ENCODE measurements around the gene CAD. TPM values are rescaled to one million over a fixed set of nuclear protein-coding genes. Genes with fewer than 3 reads are reported as not detected.
"Not testable (repeated sequence)": the region's sequence is repeated elsewhere in the genome, so short reads cannot be mapped to it uniquely, and the experiment has no call there.

Gene CAD
- total and polyA plus RNA-seq, 4 donors = 6.3 to 23.2 (median 13.5) TPM

DNA sequence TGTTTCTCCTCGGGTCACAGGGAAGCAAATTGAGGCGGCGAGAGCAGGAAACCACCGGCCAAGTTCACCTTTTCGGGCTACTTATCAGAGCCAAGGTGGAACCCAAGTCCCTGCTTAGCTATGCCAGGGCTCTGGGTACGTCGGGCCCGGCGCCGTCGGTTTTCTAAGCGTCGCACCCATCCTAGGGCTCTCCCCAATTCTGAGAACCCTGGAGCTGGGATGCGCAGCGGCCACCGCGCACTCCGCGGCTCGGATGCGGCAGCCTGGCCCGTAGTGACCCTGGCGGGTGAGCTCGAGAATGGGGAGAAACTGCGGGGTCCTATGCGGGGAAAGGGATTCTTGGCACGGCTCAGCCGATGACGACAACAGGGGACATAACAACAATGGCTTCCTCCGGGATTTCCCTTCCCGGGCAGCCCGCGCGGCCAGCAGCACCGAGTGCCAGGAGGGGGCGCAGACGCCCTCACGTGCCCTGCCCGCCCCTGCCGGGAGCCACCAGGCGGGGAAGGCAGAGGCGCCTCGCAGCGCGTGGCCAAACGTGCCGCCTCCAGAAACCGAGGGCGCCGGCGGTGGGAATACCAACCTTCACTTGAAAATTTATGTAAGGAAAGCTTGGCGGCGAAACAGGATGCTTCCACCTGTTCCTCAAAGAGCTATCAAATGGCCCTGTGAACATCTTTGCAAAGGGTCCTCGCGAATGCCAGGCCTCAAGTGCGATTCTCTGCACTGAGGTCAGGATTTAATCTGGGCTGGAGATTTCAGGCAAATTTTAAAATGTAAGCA, 47.8 kb downstream of the CAD start:
- Histone ChIP-seq H3K9me3 (ENCODE audit: control insufficient read depth in 4 of 4, low read length in 3 of 4) (no peaks in the 10 kb centered on the region), H3K4me1 (ENCODE audit: control insufficient read depth in 4 of 4, insufficient read depth in 4 of 4, low read length in 3 of 4) (peaks cover 10 to 35% (median 22%) of the 10 kb centered on the region in 4 donors), H3K36me3 (ENCODE audit: control insufficient read depth in 4 of 4, insufficient read depth in 3 of 4, low read depth in 1 of 4, low read length in 3 of 4) (no peaks in the 10 kb centered on the region), H3K4me3 (ENCODE audit: low read depth in 1 of 3, low read length in 3 of 3) (peak overlapping the region in 1 of 3 donors; percentile 25), H3K27ac (ENCODE audit: low read depth in 1 of 2, low read length in 2 of 2) (no peak overlapping the region), H3K27me3 (ENCODE audit: control insufficient read depth in 4 of 4, insufficient read depth in 4 of 4, low read length in 3 of 4) (peaks cover 0 to 18% (median 4%) of the 10 kb centered on the region in 4 donors), H3K9ac (ENCODE audit: low read depth in 1 of 2, low read length in 2 of 2) (no peak overlapping the region)
- WGBS = 7% methylated on average over 56 of the region's 56 CpGs
- peak; percentile 55 for DNase-seq (ENCODE audit: low spot score)
- TF ChIP-seq RAD21 (IDR thresholded peaks at IDR 0.05) (peak in 1 of 2 donors; percentile 33), JUND (IDR thresholded peaks at IDR 0.05) (no peak)
- TF ChIP-seq, protein P1, sequence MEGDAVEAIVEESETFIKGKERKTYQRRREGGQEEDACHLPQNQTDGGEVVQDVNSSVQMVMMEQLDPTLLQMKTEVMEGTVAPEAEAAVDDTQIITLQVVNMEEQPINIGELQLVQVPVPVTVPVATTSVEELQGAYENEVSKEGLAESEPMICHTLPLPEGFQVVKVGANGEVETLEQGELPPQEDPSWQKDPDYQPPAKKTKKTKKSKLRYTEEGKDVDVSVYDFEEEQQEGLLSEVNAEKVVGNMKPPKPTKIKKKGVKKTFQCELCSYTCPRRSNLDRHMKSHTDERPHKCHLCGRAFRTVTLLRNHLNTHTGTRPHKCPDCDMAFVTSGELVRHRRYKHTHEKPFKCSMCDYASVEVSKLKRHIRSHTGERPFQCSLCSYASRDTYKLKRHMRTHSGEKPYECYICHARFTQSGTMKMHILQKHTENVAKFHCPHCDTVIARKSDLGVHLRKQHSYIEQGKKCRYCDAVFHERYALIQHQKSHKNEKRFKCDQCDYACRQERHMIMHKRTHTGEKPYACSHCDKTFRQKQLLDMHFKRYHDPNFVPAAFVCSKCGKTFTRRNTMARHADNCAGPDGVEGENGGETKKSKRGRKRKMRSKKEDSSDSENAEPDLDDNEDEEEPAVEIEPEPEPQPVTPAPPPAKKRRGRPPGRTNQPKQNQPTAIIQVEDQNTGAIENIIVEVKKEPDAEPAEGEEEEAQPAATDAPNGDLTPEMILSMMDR (IDR thresholded peaks at IDR 0.05; ENCODE audit: low read depth, low read length, missing input control) = peak; percentile 27

DNA sequence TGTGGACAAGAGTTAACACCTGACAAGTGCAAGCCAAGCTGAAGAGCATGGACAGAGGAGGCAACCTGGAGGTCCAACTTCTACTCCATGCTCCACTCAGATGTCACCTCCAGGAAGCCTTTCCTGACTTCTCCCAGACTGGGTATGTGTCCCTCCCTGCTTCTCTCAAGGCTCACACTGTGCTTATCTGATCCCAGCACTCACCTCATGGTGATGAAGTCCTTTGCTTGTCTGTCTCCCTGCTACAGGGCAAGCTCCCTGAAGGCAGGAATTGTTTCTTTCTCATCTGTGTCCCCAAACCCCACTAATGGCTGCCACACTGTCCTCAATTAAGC, 48.3 kb downstream of the CAD start:
- no peaks in the 10 kb centered on the region for H3K36me3 ChIP-seq (ENCODE audit: control insufficient read depth in 4 of 4, insufficient read depth in 3 of 4, low read depth in 1 of 4, low read length in 3 of 4)
- H3K27me3 ChIP-seq (ENCODE audit: control insufficient read depth in 4 of 4, insufficient read depth in 4 of 4, low read length in 3 of 4) = peaks cover 0 to 16% (median 4%) of the 10 kb centered on the region in 4 donors
- TF ChIP-seq, protein P2, sequence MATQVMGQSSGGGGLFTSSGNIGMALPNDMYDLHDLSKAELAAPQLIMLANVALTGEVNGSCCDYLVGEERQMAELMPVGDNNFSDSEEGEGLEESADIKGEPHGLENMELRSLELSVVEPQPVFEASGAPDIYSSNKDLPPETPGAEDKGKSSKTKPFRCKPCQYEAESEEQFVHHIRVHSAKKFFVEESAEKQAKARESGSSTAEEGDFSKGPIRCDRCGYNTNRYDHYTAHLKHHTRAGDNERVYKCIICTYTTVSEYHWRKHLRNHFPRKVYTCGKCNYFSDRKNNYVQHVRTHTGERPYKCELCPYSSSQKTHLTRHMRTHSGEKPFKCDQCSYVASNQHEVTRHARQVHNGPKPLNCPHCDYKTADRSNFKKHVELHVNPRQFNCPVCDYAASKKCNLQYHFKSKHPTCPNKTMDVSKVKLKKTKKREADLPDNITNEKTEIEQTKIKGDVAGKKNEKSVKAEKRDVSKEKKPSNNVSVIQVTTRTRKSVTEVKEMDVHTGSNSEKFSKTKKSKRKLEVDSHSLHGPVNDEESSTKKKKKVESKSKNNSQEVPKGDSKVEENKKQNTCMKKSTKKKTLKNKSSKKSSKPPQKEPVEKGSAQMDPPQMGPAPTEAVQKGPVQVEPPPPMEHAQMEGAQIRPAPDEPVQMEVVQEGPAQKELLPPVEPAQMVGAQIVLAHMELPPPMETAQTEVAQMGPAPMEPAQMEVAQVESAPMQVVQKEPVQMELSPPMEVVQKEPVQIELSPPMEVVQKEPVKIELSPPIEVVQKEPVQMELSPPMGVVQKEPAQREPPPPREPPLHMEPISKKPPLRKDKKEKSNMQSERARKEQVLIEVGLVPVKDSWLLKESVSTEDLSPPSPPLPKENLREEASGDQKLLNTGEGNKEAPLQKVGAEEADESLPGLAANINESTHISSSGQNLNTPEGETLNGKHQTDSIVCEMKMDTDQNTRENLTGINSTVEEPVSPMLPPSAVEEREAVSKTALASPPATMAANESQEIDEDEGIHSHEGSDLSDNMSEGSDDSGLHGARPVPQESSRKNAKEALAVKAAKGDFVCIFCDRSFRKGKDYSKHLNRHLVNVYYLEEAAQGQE (IDR thresholded peaks at IDR 0.05) = no peak
- TF ChIP-seq, protein P3, sequence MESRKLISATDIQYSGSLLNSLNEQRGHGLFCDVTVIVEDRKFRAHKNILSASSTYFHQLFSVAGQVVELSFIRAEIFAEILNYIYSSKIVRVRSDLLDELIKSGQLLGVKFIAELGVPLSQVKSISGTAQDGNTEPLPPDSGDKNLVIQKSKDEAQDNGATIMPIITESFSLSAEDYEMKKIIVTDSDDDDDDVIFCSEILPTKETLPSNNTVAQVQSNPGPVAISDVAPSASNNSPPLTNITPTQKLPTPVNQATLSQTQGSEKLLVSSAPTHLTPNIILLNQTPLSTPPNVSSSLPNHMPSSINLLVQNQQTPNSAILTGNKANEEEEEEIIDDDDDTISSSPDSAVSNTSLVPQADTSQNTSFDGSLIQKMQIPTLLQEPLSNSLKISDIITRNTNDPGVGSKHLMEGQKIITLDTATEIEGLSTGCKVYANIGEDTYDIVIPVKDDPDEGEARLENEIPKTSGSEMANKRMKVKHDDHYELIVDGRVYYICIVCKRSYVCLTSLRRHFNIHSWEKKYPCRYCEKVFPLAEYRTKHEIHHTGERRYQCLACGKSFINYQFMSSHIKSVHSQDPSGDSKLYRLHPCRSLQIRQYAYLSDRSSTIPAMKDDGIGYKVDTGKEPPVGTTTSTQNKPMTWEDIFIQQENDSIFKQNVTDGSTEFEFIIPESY (IDR thresholded peaks at IDR 0.05) = no peak
- TF ChIP-seq JUND (IDR thresholded peaks at IDR 0.05) = no peak
- no peak for TF ChIP-seq SP1 (IDR thresholded peaks at IDR 0.05)
- TF ChIP-seq FOXA2 (IDR thresholded peaks at IDR 0.05) = no peak
- TF ChIP-seq, protein P4, sequence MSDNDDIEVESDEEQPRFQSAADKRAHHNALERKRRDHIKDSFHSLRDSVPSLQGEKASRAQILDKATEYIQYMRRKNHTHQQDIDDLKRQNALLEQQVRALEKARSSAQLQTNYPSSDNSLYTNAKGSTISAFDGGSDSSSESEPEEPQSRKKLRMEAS (IDR thresholded peaks at IDR 0.05) = no peak
- H3K4me3 ChIP-seq (ENCODE audit: low read depth in 1 of 3, low read length in 3 of 3) = no peak overlapping the region
- no peak for DNase-seq (ENCODE audit: low spot score)
- H3K4me1 ChIP-seq (ENCODE audit: control insufficient read depth in 4 of 4, insufficient read depth in 4 of 4, low read length in 3 of 4) = peaks cover 10 to 35% (median 22%) of the 10 kb centered on the region in 4 donors
- no peak overlapping the region for H3K9ac ChIP-seq (ENCODE audit: low read depth in 1 of 2, low read length in 2 of 2)
- H3K9me3 ChIP-seq (ENCODE audit: control insufficient read depth in 4 of 4, low read length in 3 of 4) = no peaks in the 10 kb centered on the region
- H3K27ac ChIP-seq (ENCODE audit: low read depth in 1 of 2, low read length in 2 of 2) = no peak overlapping the region

DNA sequence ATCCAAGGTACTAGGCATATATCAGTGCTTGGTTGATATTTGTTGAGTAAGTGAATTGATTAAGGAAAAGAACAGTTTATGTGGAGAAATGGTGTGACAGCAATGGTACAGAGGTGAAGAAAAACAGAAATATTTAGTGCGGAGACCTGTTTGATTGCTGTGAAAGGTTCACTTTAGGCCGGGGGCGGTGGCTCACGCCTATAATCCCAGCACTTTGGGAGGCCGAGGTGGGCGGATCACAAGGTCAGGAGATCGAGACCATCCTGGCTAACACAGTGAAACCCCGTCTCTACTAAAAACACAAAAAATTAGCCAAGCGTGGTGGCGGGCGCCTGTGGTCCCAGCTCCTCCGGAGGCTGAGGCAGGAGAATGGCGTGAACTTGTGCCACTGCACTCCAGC, 51.1 kb downstream of the CAD start:
- not testable (repeated sequence) for H3K27me3 ChIP-seq (ENCODE audit: control insufficient read depth in 4 of 4, insufficient read depth in 4 of 4, low read length in 3 of 4); H3K9me3 ChIP-seq (ENCODE audit: control insufficient read depth in 4 of 4, low read length in 3 of 4); H3K27ac ChIP-seq (ENCODE audit: low read depth in 1 of 2, low read length in 2 of 2); H3K36me3 ChIP-seq (ENCODE audit: control insufficient read depth in 4 of 4, insufficient read depth in 3 of 4, low read depth in 1 of 4, low read length in 3 of 4); DNase-seq (ENCODE audit: low spot score); H3K4me3 ChIP-seq (ENCODE audit: low read depth in 1 of 3, low read length in 3 of 3); H3K9ac ChIP-seq (ENCODE audit: low read depth in 1 of 2, low read length in 2 of 2)
- peaks cover 2 to 19% (median 13%) of the 10 kb centered on the region in 4 donors for H3K4me1 ChIP-seq (ENCODE audit: control insufficient read depth in 4 of 4, insufficient read depth in 4 of 4, low read length in 3 of 4)
- 92% methylated on average over 13 of the region's 13 CpGs for WGBS

All from liver (tissue), 9 donors.